ENCODE data around the gene TRPM3. TPM values are rescaled to one million over a fixed set of nuclear protein-coding genes. Genes with fewer than 3 reads are reported as not detected.
A peak's percentile ranks its signal among the peaks of the same experiment; 100 is the strongest.

TRPM3 gene
- total and polyA plus RNA-seq, 2 experiments from 2014 or later, result 0.24 TPM; not detected in 1

- H3K27ac ChIP-seq, result no peak overlapping the region
- no peaks in the 10 kb centered on the region for H3K36me3 ChIP-seq
- no peak overlapping the region for H3K4me3 ChIP-seq
- TF ChIP-seq CTCF (IDR thresholded peaks at IDR 0.05; ENCODE audit: low read depth, low read length), result no peak
- H3K27me3 ChIP-seq, result no peaks in the 10 kb centered on the region
- no peaks in the 10 kb centered on the region for H3K9me3 ChIP-seq (ENCODE audit: low read depth)
- peaks cover 19% of the 10 kb centered on the region for H3K4me1 ChIP-seq (ENCODE audit: low read depth)
- no peak for DNase-seq (ENCODE audit: low read depth in 1 of 2, low spot score in 1 of 2)
These were observed 304.1 kb downstream of the TRPM3 start for GRCh38 chr9:70817311-70817710.

GRCh38 chr9:70816891-70817290 lies 304.5 kb downstream of the TRPM3 start:
- no peaks in the 10 kb centered on the region for H3K36me3 ChIP-seq
- no peak overlapping the region for H3K27ac ChIP-seq
- H3K9me3 ChIP-seq (ENCODE audit: low read depth), result no peaks in the 10 kb centered on the region
- peaks cover 18% of the 10 kb centered on the region for H3K4me1 ChIP-seq (ENCODE audit: low read depth)
- DNase-seq (ENCODE audit: low read depth in 1 of 2, low spot score in 1 of 2), result no peak
- no peak overlapping the region for H3K4me3 ChIP-seq
- no peak for TF ChIP-seq CTCF (IDR thresholded peaks at IDR 0.05; ENCODE audit: low read depth, low read length)
- H3K27me3 ChIP-seq, result no peaks in the 10 kb centered on the region

DNA sequence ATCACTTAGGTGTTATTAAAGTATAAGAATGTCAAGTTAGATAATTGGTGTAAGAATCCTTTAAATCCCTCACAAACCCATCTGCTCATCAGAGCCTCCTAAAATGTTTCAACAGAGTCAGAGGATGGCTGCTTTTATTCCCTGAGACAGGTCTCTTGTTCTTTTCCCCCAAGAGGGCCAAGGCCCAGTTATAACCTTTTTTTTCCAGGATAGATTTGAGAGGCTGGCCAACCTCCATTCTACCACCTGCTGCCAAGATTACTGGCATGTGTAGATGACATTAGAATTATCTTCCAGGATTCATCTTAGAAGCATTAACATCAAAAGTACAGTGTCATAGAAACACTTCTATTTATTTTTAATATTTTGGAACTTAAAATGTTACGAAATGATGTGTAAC lies 305.1 kb downstream of the TRPM3 start:
- TF ChIP-seq CTCF (IDR thresholded peaks at IDR 0.05; ENCODE audit: low read depth, low read length), result no peak
- no peaks in the 10 kb centered on the region for H3K36me3 ChIP-seq
- no peaks in the 10 kb centered on the region for H3K27me3 ChIP-seq
- no peak for DNase-seq (ENCODE audit: low read depth in 1 of 2, low spot score in 1 of 2)
- no peaks in the 10 kb centered on the region for H3K9me3 ChIP-seq (ENCODE audit: low read depth)
- H3K27ac ChIP-seq, result no peak overlapping the region
- peaks cover 15% of the 10 kb centered on the region for H3K4me1 ChIP-seq (ENCODE audit: low read depth)
- no peak overlapping the region for H3K4me3 ChIP-seq

- H3K4me3 ChIP-seq, result no peak overlapping the region
- peak in 1 of 2 donors; percentile 43 for DNase-seq (ENCODE audit: low read depth in 1 of 2, low spot score in 1 of 2)
- H3K27me3 ChIP-seq, result no peaks in the 10 kb centered on the region
- H3K4me1 ChIP-seq (ENCODE audit: low read depth), result peaks cover 15% of the 10 kb centered on the region
- no peaks in the 10 kb centered on the region for H3K36me3 ChIP-seq
- no peak overlapping the region for H3K27ac ChIP-seq
- no peak for TF ChIP-seq CTCF (IDR thresholded peaks at IDR 0.05; ENCODE audit: low read depth, low read length)
- H3K9me3 ChIP-seq (ENCODE audit: low read depth), result no peaks in the 10 kb centered on the region
These were observed 306.8 kb downstream of the TRPM3 start for GRCh38 chr9:70814597-70814996.

- Histone ChIP-seq H3K4me3 (no peak overlapping the region), H3K27me3 (no peaks in the 10 kb centered on the region), H3K9me3 (ENCODE audit: low read depth) (no peaks in the 10 kb centered on the region), H3K36me3 (no peaks in the 10 kb centered on the region), H3K27ac (no peak overlapping the region), H3K4me1 (ENCODE audit: low read depth) (peaks cover 15% of the 10 kb centered on the region)
- no peak for DNase-seq (ENCODE audit: low read depth in 1 of 2, low spot score in 1 of 2)
- no peak for TF ChIP-seq CTCF (IDR thresholded peaks at IDR 0.05; ENCODE audit: low read depth, low read length)
These were observed 308.3 kb downstream of the TRPM3 start for GRCh38 chr9:70813141-70813540.

DNA sequence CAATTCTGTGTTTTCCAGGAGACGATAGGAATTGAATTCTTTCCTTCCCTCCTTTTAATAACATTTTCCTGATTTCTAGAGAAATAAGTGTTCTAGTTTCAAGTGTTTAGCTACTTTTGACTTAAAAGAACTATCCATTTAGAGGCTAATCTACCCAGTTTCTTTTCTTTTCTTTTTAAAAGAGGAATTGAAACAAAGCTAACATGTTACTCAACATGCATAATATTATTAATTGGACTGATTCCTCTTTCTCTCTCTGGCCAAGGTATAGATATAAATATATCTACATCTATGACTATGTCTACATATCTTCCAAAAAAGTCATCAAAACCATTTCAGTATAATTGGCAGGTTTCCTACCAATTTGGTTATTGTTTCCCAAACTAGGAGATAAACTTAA lies 309.8 kb downstream of the TRPM3 start:
- Histone ChIP-seq H3K27ac (no peak overlapping the region), H3K4me3 (no peak overlapping the region), H3K27me3 (no peaks in the 10 kb centered on the region), H3K36me3 (no peaks in the 10 kb centered on the region), H3K9me3 (ENCODE audit: low read depth) (no peaks in the 10 kb centered on the region), H3K4me1 (ENCODE audit: low read depth) (peaks cover 8% of the 10 kb centered on the region)
- TF ChIP-seq CTCF (IDR thresholded peaks at IDR 0.05; ENCODE audit: low read depth, low read length), result no peak
- DNase-seq (ENCODE audit: low read depth in 1 of 2, low spot score in 1 of 2), result no peak
